RKO (cell line): Measurements from ENCODE around the gene STK32B.

ENCODE experiments used
- DNase-seq: peaks from one replicate; pipeline ENCODE4 v3.0.0-alpha.2; 2016; ENCODE audit warnings: low spot score

Gene STK32B

GRCh38 chr4:5365071-5366008, 314.1 kb downstream of the STK32B start:
- peak; percentile 83 for DNase-seq

GRCh38 chr4:5366009-5366386, 314.7 kb downstream of the STK32B start:
- DNase-seq = no peak

DNA sequence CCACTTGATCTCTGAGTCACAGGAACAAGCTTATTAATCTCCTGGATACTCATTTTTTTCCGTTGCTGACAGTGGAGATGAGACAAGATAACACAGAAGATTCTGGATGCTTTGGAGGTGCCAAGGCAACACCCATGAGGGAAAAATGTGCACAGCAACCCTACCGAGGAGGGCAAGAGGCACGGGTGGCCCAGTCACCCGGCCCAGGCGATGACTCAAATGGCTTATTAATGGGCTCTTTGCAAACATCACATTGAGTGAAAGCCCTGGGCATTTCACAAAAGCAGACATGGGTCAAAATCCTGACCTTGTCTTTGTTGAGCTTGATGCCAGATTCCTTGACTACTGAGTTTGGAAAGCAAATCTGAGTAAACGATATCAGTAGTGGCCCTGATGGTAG, 315.1 kb downstream of the STK32B start:
- no peak for DNase-seq

- no peak for DNase-seq
Observed at GRCh38 chr4:5368426-5368825, 317.1 kb downstream of the STK32B start.

DNA sequence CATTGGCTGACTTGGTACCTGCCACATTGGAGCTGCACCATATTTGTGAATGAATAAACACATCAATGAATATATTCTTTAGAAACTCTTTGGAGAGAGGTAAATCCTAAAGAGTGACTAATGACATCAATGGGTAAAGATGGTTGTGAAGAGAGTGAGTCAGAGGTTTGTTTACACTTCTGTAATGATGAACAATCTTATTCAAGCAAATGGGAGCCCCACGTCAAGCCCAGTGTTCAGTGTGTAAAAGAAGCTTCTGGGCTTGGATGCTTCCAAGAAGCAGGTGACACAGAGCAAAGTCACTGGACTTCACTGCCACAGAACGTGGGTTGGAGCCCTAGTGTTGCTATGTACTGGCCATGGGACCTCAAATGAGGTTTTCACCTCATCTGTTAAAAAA, 319.0 kb downstream of the STK32B start:
- peak; percentile 18 for DNase-seq

- no peak for DNase-seq
Observed at GRCh38 chr4:5371415-5372190, 320.3 kb downstream of the STK32B start.

GRCh38 chr4:5372198-5372597, 320.9 kb downstream of the STK32B start:
- no peak for DNase-seq

DNA sequence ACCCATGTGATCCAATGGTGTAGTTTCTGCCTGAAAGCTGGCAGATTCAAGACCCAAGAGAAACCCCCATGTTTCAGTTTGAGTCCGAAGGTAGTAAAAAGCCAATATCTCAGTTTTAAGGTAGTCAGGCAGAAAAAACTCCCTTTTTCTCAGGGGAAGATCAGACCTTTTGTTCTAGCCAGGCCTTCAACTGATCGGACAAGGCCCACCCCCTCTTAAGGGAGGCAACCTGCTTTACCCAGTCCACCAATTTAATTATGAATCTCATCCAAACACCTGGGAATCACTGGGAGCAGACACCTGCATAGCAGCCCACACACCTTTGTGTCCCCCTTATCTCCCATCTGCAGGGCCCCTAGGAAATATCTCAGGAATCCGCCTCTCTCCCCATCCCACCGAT, 322.0 kb downstream of the STK32B start:
- no peak for DNase-seq

GRCh38 chr4:5374592-5374991, 323.3 kb downstream of the STK32B start:
- DNase-seq = no peak

- DNase-seq = no peak
Observed at GRCh38 chr4:5374994-5375393, 323.7 kb downstream of the STK32B start.

DNA sequence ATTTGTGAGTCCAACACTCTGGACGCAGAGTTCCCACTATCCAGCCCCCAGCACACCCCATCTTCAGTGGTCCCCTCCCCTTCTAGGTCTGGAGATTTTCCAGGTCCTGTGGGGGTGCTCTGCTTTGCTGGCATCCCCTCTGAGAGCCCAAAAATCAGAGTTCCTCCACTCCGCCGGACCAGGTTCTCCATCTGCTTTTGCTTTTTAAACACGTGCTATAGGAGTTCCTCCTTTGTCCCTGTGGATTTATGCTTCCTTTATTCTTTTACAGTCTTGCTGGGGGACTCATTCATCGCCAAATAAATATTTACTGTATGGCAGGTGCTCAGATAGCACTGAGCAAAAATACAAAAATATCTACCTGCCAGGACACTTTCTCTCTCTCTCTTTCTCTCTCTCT, 324.7 kb downstream of the STK32B start:
- DNase-seq = no peak

DNA sequence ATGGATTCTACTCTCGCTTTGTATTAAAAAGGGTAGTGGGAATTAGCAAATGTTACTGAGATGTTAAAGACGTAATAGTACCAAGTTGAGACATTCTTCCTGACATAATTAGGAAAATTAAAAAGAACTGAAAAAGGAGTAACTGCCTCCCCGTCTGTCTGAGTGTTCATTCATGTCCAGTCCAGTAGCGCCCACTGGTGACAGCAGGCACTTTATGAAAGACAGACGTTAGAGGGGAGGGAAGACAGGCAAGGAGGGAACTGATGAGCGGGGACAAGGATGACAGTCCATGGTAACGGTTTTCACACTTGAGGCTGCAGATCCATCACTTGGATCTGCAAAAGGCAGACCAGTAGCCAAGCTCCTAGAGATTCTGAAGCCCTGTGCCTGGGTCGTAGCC, 326.7 kb downstream of the STK32B start:
- DNase-seq = no peak

- no peak for DNase-seq
Observed at GRCh38 chr4:5379895-5380294, 328.6 kb downstream of the STK32B start.

DNA sequence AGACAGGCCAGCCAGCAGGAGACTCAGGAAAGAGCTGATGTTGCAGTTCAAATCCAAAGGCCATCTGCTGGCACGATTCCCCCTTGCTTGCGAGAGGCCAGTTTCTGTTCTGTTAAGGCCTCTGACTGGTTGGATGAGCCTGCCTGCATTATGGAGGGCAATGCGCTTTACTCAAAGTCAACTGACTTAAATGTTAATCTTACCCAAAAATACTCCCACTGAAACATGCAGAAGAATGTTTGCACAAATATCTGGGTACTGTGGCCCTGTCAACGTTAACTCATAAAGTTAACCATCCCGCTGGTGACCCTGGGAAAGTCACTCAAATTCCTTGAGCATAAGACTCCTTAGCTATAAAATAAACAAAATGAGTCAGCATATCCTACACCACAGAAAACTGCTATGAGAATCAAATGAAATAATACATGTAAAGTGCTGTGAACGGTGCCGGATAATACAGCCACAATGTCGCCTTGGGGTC, 330.7 kb downstream of the STK32B start:
- DNase-seq = no peak

DNA sequence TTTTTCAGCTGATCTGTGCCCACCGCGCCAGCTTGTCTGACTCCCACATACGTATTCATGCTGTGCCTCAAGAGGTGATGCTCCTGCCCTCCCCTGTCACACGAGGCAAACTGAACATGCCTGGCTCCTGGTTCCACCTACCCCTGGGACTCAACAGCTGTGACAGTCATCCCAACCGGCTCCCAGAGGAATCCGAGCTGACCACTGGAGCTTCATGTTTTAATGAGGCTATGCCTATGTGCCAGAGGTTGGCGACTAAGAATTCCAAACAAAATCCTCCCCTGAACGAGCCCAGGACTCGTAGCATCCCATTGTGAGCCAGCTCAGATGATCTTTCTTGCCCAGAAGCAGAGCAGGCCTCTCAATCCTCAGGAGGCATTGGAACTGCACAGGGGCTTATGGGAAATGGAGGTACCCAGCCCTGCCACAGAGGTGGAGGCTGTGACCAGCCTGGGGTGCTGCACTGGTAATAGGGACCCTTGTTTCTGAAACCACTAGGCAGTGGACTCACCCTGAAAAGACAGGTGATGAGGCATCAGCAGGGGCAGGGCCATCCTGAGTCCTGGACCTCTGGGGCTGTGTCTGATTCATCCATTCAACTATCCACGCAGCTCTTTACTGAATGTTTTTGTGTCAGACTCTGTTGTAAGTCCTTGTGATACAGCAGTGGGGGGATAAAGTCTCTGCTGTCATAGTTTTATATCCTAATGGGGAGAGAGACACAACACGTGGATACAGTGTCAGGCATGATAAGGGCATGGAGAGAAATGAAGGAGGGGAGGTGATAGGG, 332.1 kb downstream of the STK32B start:
- no peak for DNase-seq

DNA sequence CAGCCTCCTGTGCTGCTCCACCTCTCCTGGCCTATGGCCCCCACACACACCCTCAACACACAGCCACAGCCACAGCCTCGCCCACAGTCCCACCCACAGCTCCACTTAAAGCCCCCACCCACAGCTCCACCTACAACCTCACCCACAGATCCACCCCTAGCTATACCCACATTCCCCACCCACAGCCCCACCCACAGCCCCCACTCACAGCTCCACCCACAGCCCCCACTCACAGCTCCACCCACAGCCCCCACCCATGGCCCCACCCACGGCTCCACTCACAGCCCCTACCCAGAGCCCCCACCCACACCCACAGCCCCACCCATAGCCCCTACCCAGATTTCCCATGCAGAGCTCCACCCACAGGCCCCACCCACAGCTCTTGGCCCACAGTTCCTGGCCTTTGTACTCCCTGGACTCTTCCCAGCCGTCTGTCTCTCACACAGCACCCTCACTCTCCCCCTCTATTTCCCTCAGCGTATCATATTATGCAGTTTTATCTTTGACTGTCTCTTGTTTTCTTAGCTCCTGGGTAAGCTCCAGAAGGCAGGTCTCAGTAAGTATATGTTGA, 334.5 kb downstream of the STK32B start:
- no peak for DNase-seq

- no peak for DNase-seq
Observed at GRCh38 chr4:5386921-5387320, 335.6 kb downstream of the STK32B start.

- DNase-seq = peak; percentile 12
Observed at GRCh38 chr4:5387457-5387856, 336.2 kb downstream of the STK32B start.

DNA sequence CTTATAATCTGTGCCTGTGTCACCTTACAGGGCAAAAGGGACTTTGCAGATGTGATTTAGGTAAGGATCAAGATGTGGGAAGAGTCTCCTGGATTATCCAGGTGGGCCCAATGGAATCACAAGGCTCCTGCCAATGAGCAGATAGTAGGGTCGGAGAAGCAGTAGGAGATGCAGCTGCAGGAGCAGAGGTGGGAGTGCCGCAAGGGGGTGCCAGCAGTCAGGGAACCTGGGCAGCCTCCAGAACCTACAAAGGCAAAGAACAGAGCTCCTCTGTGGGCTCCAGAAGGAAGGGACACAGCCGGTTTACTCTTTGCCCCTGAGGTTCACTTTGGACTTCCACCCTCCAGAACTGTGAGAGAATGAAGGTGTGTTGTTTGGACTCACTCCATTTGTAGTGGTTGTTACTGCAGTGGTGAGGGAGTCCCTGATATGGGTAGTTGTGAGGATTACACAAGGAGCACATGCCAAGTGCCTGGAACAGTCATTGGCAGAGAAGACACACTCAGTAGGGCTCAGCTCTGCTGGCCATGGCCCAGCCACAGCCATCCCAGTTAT, 338.6 kb downstream of the STK32B start:
- DNase-seq = no peak

GRCh38 chr4:5391492-5391891, 340.2 kb downstream of the STK32B start:
- no peak for DNase-seq

- no peak for DNase-seq
Observed at GRCh38 chr4:5393911-5394513, 342.7 kb downstream of the STK32B start.
